ES-I3 (cell line): ENCODE results near the gene LMNTD1.
"Not testable (repeated sequence)": the region's sequence is repeated elsewhere in the genome, so short reads cannot be mapped to it uniquely, and the experiment has no call there.

Source experiments
- H3K36me3 ChIP-seq: 2 replicates; pipeline ENCODE4 v1.6.1; 2013; ENCODE audit warnings: mild to moderate bottlenecking, low read length, control low read depth, moderate library complexity; ENCODE audit not compliant: insufficient read depth
- H3K4me1 ChIP-seq: 2 replicates; pipeline ENCODE4 v1.6.1; 2013; ENCODE audit warnings: mild to moderate bottlenecking, control low read depth, low read length; ENCODE audit not compliant: insufficient read depth
- H3K9ac ChIP-seq: 2 replicates; pipeline ENCODE4 v1.6.1; 2013; ENCODE audit warnings: low read depth, mild to moderate bottlenecking, low read length, moderate library complexity
- H3K9me3 ChIP-seq: 2 replicates; pipeline ENCODE4 v1.6.1; 2013; ENCODE audit warnings: mild to moderate bottlenecking, low read length, moderate library complexity; ENCODE audit not compliant: control insufficient read depth, insufficient read depth

The LMNTD1 gene

GRCh38 chr12:25449007-25449406, 104.1 kb downstream of the LMNTD1 start:
- no peaks in the 10 kb centered on the region for H3K4me1 ChIP-seq
- H3K9ac ChIP-seq = no peak overlapping the region
- H3K36me3 ChIP-seq = no peaks in the 10 kb centered on the region
- no peaks in the 10 kb centered on the region for H3K9me3 ChIP-seq

DNA sequence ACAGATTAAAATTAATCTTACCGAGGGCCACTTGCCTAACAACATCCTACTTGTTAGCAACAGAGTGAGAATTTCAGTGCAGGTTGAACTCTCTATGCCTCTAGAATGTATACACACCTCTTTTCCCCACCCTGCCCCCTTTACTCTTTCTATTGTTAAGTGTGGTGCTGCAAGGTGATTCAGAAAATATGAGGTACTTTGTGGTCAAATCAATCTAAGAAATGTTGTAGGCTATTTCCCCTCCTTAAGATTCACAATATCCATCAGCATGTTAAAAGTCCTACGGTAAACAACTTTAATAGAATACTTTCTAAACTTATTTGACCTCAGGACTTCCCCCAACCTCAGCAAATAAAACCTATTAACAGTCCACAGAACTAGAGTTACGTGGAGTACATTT, 106.0 kb downstream of the LMNTD1 start:
- Histone ChIP-seq H3K36me3 (no peaks in the 10 kb centered on the region), H3K4me1 (no peaks in the 10 kb centered on the region), H3K9ac (no peak overlapping the region), H3K9me3 (no peaks in the 10 kb centered on the region)

DNA sequence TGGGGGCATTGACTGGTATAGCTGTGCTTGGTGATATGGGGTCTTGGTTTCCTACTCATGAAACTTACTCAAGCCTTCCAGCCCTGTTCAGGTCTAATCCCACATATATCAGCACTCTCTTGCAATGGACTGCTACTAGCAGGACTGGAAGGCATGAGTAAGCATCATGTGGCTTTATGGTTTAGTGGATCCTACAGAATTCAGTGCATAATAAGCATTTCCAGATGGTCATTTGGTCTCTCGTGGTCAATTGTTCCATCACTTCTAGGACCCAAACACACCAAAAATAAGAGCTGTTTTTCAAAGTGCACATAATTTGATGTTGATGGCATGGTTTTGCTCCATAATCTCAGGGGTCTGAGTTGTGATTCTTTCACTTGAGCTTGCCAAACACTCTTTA, 114.4 kb downstream of the LMNTD1 start:
- no peaks in the 10 kb centered on the region for H3K36me3 ChIP-seq

GRCh38 chr12:25436206-25437030, 116.7 kb downstream of the LMNTD1 start:
- H3K4me1 ChIP-seq = peaks cover 24% of the 10 kb centered on the region
- H3K9ac ChIP-seq = peak overlapping the region; percentile 37; the same call in 1 of the 2 replicates
- no peaks in the 10 kb centered on the region for H3K36me3 ChIP-seq
- H3K9me3 ChIP-seq = no peaks in the 10 kb centered on the region

More for the DNA sequence above, 114.4 kb downstream of the LMNTD1 start:
- H3K9ac ChIP-seq = no peak overlapping the region
- H3K4me1 ChIP-seq = peaks cover 13% of the 10 kb centered on the region
- H3K9me3 ChIP-seq = no peaks in the 10 kb centered on the region

GRCh38 chr12:25435431-25435830, 117.7 kb downstream of the LMNTD1 start:
- no peak overlapping the region for H3K9ac ChIP-seq
- peaks cover 24% of the 10 kb centered on the region for H3K4me1 ChIP-seq
- no peaks in the 10 kb centered on the region for H3K36me3 ChIP-seq
- H3K9me3 ChIP-seq = no peaks in the 10 kb centered on the region

DNA sequence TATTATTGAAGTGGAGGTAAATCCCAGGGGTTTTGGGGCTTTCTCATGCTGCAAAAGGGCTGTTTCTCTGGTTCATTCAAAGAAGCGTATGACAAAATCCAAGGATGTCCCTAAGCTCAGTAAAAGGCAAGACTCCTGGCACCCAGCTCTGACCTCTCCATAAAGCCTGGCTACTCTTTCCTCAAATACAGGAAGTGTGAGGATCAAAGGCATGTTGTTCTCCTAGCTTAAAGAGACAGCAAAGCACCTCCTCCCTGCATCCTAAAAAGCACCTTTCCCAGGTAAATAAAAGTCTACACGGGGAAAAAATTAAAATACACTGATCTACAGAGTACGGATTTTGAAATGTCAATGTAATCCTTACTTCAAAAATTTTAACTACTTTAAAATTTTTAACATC, 118.6 kb downstream of the LMNTD1 start:
- Histone ChIP-seq H3K9ac (no peak overlapping the region), H3K9me3 (no peaks in the 10 kb centered on the region), H3K4me1 (peaks cover 24% of the 10 kb centered on the region)

GRCh38 chr12:25433581-25434325, 119.3 kb downstream of the LMNTD1 start:
- Histone ChIP-seq H3K9me3 (no peaks in the 10 kb centered on the region), H3K9ac (no peak overlapping the region), H3K4me1 (peaks cover 24% of the 10 kb centered on the region), H3K36me3 (no peaks in the 10 kb centered on the region)

More for the DNA sequence above, 118.6 kb downstream of the LMNTD1 start:
- no peaks in the 10 kb centered on the region for H3K36me3 ChIP-seq

- H3K36me3 ChIP-seq = no peaks in the 10 kb centered on the region
- H3K9ac ChIP-seq = no peak overlapping the region
- peaks cover 24% of the 10 kb centered on the region for H3K4me1 ChIP-seq
- H3K9me3 ChIP-seq = no peaks in the 10 kb centered on the region
Measured at GRCh38 chr12:25433024-25433423, 120.1 kb downstream of the LMNTD1 start.

GRCh38 chr12:25427337-25428249, 125.5 kb downstream of the LMNTD1 start:
- Histone ChIP-seq H3K4me1 (peaks cover 1% of the 10 kb centered on the region; the same call in 1 of the 2 replicates), H3K36me3 (no peaks in the 10 kb centered on the region), H3K9me3 (no peaks in the 10 kb centered on the region), H3K9ac (no peak overlapping the region)

GRCh38 chr12:25426821-25427220, 126.3 kb downstream of the LMNTD1 start:
- H3K36me3 ChIP-seq, H3K9ac ChIP-seq, H3K9me3 ChIP-seq, H3K4me1 ChIP-seq: not testable (repeated sequence)
